Measurements from ENCODE around the gene VPS39.

Gene VPS39

DNA sequence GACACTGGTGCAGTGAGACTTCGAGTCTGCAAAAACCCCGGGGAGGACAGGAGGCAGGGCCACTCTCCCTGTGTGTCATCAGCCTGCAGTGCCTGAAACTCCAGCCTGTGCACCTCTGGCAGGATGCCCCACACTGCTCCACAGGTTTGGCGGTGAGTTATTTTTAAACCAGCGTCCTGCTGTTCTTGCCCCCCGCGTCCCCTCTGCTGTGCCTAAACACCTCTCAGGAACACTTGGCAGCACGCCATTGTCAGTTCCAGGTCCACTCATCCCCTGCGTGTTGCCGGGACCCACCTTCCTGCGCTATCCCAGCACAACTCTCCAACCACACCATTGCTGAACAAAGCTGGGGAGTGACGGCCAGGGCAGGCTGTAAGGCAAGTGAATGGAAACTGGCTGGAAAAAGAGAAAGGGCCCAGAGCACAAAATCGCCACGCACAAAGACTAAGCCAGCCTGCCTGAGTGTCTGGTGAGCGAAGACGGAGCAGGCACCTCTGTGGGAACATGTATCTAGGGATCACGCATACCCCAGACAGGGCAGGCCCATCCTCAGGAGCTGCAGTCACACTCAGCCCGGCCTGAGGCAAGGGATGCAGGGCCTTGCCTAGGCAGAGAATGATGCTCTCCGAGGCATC, 48.6 kb downstream of the VPS39 start:
- in situ Hi-C loops (cut with MboI; ENCODE audit: low sequenced_read_pairs), result no loop called here

DNA sequence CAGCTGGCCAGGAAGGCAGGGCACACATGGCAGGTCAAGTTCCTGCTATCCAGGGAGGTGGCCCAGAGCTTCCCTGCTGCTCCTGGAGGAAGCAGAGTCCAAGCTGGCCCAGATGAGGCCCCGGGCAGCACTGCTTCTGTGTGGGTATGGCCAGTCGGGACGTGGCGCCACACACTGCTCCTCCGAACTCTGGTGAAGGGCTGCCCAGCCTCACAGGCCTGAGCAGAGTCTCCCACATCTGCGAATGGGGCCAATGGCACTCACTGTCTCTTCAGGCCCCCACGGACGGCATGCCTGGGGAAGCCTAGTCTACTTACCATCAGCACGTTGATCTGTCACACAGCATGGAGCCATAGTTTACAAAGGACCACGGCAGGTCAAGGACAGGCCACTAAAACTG, 49.2 kb downstream of the VPS39 start:
- in situ Hi-C loops (cut with MboI; ENCODE audit: low sequenced_read_pairs), result no loop called here

DNA sequence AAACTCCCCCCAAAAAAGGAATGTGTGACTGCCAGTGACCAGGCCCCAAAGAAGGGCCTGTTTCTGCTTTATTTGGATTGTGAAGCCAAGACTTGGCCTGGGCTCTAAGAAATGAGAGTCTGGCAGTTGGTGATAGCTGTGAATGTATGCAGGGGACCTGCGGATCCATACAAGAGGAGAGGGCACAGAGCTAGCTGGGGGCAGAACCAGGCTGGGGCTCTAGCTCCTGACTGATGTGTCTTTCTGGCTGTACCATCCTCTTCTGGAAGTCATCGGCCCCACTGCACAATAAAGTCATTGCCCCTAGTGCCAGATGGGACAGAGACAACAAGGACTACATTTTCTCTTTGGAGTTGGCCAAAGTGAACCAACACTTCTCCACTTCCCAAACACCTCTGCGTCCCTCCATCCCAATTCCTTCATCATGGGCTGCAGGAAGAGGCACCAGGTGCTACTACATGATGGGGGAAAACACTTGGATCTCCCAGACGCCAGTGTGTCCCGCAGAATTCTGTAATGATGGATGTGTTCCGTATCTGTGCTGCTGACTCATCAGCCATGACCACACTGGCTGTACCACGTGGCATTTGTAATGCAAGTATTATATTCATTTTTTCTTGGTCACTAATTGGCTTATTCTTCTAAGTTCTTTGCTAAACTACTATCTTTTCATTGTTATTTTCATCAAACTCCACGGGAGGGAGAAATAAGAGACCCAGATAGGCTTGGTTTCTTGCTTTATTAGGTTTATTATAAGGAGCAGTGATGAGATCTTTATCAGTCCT, 49.9 kb downstream of the VPS39 start:
- in situ Hi-C loops (cut with MboI; ENCODE audit: low sequenced_read_pairs), result no loop called here

DNA sequence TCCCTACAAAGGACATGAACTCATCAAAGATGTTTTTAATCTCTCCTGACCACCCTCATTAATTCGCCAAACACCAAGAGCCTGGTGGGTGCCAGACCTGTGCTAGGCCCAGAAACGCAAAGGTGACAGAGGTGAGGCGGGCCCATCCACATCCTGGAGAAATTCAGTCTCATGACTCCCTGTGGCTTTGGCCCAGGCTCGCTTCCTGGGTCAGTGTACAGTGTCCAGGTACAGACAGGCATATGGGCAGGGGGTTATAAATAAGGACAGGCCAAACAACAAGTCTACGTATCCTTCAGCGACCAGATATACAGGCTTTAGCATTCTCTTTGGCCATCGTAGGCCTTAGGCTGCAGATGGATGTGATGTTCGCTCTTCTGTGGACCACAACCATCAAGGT, 50.7 kb downstream of the VPS39 start:
- in situ Hi-C loops (cut with MboI; ENCODE audit: low sequenced_read_pairs), result no loop called here

DNA sequence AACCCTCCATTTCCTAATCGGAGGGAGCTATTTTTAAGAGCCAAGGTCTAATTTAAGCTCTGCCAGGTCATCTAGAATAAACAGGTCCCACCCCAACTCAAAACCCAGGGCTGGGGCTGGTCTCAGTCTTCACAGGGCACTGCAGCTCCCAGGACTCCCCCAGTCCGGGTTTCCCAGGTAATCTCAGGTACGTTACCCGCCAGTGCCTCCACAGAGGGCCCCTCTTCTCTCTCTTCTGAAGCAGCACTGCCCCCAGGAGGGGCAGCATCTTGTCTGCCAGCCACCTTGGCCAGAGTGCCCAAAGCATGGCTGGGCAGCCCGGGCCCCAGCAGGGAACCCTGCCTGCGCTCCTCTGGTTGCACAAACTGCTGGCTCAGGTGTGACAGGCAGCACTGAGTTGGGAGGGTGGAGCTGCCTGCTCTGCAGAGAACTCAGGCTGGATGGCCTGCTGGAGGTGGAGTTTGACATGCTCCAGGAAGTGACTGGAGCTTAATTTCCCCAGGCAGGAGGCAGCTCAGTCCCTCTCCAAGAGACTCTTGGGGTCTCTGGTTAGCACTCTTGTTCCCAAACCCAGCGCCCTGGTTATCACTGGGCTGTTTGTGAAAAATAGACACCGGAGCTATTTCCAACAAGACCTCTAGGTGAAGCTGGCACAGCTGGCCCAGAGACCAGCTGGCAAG, 51.7 kb downstream of the VPS39 start, which contains the start of gene PLA2G4F:
Gene PLA2G4F (minus strand): TSS at position 394 of the 680 bp plus-strand sequence. CDS start 87 bp downstream, at position 307.
- in situ Hi-C loops (cut with MboI; ENCODE audit: low sequenced_read_pairs), result no loop called here

DNA sequence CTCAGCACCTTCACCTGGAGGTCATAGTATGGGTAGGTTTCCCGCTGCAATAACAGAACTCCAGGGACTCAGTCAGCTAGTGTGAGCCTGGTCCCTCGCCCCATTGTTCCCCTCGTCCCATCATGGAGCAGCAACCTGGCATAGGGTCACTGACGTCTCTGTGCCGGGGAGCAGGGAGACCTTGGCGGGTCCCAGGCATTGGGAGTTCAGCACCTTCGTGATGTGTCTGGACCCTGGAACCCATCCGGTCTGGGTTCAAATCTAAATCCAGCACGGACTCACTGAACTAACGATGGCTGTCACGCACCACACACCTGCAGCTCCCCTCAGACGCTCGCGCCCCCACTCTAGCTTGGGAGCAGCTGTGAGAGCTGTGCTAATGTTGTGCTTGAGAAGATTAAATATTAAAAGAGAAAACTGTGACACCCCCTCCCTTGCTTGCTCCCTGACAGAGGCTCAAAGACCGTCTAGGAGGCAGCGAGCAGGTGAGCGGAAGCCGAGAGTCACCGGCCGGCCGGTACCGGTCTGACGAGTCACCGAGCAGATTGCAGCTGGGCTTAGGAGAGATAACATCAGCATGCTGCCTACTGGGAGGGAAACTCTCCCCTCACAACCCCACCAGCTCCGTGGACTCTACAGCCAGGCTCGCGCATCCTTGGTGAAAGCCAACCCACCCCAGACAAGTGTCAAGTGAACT, 52.4 kb downstream of the VPS39 start:
- in situ Hi-C loops (cut with MboI; ENCODE audit: low sequenced_read_pairs), result no loop called here

DNA sequence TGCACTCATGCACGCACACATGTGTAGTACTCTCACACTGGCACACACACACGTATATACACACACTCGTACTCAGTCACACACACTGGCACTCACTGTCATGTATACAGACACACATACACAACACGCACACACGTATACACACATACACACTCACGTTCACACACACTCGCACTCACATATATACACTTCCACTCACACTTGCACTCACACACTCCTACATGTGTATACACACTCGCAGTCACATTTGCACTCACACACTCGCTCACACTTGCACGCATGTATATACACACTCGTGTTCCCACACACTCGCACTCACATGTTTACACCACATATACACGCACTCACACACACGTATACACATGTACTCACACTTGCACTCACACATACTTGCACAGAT, 53.1 kb downstream of the VPS39 start:
- in situ Hi-C loops (cut with MboI; ENCODE audit: low sequenced_read_pairs), result no loop called here

DNA sequence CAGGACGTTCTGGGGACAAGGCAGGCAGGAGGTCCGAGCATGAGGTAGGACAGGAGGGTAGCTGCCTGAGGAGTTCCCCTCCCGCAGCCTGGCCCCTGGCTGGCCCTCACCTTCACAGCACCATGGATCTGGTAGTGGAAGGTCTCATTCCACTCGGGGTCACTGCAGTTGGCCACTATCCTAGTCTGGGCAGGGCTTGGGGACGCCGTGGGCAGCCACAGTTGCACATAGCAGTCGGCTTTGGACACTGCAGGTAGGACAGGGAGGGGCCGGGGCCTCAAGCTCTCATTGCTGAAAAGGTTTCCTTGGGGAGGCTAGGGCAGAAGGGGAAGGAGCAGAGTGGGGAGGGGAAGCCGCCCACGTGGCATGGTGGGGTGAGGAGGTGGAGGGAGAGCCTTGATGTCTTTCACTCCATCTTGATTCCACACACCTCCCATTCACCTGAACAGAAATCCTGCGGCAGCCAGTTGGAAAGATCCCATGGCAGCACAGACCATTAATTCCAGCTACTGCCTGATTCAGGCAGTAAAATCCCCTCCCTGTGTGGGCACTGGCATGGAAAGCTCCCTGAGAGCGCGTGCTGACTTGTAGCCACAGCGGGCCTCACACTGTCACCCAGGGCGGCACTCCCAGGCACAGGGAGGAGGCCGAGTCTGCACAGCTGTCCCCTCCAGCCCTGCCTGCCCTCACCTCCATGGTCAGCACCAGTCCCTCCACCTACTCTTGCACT, 53.7 kb downstream of the VPS39 start:
- in situ Hi-C loops (cut with MboI; ENCODE audit: low sequenced_read_pairs), result no loop called here

DNA sequence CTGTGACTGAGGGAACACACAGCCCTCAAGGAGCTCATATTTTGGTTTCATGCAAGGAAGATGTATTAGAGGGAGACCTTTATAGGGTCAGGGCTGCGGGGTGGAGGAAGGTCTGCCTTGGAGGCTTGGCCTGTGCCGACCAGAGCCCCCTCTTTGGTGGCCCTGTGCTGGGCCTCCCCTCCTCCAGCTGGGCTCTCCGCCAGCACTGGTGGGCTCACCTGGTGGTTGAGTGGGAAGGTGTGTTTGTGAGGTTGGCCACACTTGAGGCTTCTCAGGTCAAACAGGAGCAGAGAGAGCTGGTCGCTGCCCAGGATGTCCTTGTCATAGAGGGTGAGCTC, 54.3 kb downstream of the VPS39 start:
- in situ Hi-C loops (cut with MboI; ENCODE audit: low sequenced_read_pairs), result no loop called here

DNA sequence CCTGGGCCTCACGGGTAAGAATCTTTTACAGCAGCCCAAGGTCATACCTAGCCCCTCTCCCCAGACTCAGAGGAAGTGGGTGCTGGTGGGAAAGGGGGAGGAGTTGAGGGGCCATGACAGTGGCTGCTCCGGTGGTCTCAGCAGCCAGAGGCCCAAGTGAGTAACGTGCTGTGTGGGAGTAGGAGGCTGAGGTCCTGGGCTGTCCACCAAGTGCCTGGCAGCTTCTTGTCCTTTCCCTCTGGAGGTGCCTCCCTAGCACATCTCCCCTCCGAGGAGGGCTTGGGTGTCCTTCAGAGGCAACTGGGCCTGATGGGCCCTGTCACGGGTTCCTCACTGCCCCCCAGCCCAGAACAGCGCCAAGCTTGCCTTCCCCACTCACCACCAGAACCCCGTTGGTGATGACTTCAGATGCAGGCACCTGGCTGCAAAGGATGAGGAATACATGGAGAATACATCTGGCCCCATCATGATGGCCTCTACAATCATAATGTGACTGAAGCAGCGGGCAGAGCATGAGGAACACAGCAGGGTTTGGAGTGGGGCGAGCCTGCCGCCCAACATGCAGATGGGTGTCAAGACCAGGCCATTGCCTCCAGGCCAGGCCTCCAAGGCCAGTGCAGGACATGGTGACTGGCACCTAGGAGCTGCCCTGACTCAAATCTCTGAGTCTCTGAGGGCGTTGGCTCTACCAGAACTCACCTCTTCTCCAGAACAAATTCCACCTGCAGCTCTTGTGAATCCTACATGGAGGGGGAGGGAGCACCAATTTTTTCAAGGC, 55.0 kb downstream of the VPS39 start:
- in situ Hi-C loops (cut with MboI; ENCODE audit: low sequenced_read_pairs), result no loop called here

DNA sequence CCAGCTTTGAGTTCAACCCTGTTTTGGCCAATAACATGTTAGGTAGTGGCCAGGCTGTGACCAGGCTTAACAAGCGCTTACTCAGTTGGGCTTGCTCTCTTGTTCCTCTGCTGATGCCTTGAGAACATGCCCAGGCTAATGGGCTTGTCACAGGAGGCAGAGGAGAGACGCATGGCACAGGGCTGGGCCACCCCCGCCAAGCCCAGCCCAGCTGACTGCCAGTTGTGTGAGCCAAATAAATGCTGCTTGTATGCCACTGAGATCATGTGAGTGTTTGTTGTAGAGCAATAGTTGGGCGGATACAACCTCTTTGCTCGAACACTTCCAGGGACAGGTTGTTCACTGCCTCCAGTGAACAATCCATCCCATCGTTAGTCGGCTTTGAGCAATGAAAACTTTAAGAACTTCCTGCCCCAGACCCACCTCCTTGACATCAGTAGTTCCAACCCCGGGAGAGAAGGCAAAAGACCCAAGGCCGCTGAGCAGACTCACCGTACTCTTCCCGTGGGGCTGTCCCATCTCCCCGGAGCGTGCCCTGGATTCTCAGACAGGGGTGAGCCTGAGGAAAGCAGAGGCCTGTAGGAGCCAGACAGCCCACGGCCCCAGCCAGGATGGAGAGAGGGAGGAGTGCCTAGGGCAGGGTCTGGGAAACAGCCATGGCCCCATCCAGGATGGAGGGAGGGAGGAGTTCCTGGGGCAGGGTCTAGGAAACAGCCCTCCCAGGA, 55.7 kb downstream of the VPS39 start:
- in situ Hi-C loops (cut with MboI; ENCODE audit: low sequenced_read_pairs), result no loop called here

DNA sequence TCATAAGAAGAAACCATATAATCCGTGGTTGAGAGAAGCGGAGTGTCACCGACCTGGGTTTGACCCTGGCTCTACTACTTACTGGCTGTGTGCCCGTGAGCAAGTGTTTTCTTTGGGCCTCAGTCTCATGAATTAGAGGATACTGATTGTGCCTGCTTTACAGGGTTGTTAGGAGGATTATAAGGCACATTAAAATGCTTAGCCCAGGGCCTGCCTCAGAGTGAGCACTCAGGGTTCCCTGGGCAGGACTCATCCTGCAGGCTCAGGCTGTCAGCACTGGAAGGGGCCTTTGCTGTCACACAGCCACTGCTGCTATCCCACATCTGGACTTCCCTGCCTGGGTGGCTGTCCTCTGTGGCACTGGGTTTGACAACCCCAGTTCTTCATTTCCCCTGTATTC, 56.4 kb downstream of the VPS39 start:
- in situ Hi-C loops (cut with MboI; ENCODE audit: low sequenced_read_pairs), result no loop called here

DNA sequence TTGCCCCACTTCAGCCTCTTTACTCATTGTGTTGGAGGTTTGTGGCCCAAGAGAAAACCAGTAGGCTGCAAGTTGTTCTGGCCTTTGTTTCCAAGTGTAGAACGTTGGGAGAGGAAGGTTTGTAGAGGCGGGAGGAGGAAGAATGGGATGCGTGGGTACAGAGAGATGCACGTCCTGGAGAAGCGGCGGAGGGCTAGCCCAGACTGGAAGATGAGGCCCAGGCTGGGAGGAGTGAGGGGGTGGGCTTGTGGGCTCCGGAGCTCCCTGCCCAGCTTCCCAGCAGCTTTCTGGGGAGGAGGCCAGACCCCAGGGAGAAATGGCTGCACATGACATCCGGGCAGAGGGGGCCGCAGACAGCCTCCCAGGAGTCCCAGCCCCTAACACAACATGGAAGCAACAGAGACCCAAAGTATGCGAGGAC, 57.0 kb downstream of the VPS39 start:
- in situ Hi-C loops (cut with MboI; ENCODE audit: low sequenced_read_pairs), result no loop called here

DNA sequence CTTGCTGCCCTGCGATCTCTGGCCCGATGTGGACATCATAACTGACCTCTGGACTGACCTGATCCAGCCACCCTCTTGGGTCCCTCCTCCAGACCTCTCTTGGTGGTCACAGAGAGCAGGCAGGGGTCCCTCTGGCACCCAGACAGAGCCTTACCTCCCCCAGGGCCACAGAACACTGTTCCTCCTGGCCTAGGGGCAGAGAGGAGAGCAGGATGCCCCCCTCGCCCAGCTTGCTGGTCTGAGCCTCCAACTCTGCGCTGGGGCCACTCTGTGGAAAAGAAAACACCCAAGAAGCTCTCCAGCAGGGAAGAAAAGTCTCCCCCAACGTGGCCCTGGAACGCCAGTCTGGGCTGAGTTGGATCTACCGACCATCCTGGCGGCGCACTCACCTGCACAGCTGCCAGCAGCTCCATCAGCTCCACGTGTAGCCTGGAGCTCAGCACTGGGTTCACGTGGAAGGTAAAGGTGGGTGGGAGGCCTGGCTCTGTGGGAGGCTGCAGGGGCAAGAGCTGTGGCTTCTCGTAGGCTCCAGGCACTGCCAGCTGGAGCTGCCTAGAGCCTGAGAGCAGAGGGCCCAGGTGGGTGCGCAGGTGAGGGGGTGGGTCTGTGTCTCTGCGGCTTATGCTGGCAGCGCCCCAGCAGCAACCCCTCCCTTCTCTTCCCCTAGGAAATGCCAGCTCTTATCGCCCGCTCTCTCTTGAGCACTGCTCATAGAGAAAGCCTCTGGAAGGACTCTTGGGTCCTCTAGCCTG, 57.7 kb downstream of the VPS39 start:
- in situ Hi-C loops (cut with MboI; ENCODE audit: low sequenced_read_pairs), result no loop called here

DNA sequence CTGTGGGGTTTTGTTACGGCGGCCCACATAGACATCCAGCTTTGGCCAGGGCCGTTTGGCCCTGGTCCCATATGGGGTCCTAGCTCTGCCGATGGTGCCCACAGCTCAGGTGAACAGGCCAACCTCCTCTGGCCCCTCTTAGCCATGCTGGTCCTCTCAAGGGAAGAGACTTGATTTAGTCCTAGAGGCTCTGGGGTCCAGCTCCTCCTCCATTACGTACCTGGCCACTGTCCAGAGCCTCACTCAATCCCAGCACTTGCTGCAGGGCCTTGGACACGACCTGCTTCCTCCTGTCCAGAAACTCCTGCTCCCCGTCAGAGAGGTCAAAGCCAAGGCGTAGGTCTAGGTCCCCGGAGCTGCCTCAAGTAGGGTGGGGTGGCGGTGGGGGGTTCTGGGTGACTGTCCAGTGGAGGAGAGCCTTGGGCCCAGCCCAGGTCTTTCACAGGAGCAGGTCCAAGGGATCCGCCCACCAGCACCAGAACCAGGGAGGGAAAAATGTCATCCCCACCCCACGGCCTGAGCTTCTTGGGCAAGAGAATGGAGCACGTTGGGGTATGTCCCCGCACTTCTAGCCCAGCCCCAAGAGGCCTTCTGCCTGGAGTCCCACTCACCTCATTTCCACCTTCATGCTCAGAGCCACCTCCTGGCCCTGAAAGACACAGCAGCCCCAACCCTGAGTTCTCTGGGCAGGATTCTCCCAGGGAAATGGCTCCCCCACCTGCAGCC, 58.4 kb downstream of the VPS39 start:
- in situ Hi-C loops (cut with MboI; ENCODE audit: low sequenced_read_pairs), result loop anchor here (25.0 kb wide), 1 partner anchor 162 kb away; no protein-coding TSS in a partner anchor

DNA sequence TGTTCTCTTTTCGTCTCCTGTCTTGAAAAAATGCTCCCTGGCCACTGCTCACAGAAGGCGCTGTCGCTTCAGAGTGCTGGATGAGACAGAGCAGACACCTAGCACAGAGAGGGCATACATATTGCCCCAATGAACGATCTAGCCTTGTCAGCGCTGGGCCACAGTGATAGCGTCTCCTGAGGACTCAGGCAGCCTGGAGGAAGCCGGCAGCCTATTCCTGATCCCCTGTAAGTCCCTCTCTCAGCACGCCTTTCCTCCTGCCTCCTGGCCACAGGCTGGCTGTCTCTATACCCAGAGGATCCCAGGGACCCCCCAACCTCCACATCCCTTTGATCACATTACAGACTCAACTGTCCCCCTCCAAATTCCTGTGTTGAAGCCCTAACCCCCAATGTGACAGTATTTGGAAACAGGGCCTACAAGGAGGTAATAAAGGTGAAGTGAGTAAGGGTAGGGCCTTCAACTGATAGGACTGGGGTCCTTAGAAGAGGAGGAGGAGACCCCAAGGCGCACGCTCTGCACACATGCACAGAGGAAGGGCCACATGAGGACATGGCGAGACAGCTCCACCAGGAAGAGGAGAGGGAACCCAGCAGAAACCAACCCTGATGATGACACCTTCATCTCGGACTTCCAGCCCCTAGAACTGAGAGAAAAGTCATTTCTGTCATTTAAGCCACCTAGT, 59.2 kb downstream of the VPS39 start:
- in situ Hi-C loops (cut with MboI; ENCODE audit: low sequenced_read_pairs), result loop anchor here (25.0 kb wide), 1 partner anchor 162 kb away; no protein-coding TSS in a partner anchor

DNA sequence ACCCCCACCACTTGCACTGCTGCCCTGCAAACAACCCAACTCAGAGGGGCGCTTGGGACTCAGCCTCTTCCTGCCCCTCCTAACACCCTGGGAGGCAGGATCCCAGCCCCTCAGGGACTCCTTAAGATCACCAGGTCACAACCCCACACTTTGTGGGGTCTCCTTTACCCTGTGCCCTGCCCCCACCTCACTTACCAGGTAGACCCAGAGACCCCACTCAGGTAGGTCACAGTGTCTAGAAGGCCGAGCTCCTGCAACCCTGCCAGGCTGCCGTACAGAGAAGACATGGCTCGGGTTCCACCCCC, 60.7 kb downstream of the VPS39 start:
- in situ Hi-C loops (cut with MboI; ENCODE audit: low sequenced_read_pairs), result loop anchor here (25.0 kb wide), 1 partner anchor 160 kb away; no protein-coding TSS in a partner anchor

All from HL-60/S4 treated with phorbol 12-myristate 13-acetate at 8.2 ng/mL for 4 days and 3 days (cell line).